Measurements from ENCODE around the gene TAGAP.
A peak's percentile ranks its signal among the peaks of the same experiment; 100 is the strongest.
"Not testable (repeated sequence)": the region's sequence is repeated elsewhere in the genome, so short reads cannot be mapped to it uniquely, and the experiment has no call there.

The TAGAP gene

GRCh38 chr6:159010037-159010612, 34.7 kb downstream of the TAGAP start:
- not testable (repeated sequence) for DNase-seq (ENCODE audit: low spot score)

- no peak for DNase-seq (ENCODE audit: low spot score)
Measured at GRCh38 chr6:159008656-159009288, 36.0 kb downstream of the TAGAP start.

- DNase-seq (ENCODE audit: low spot score): no peak
Measured at GRCh38 chr6:159007510-159007909, 37.3 kb downstream of the TAGAP start.

- no peak for DNase-seq (ENCODE audit: low spot score)
Measured at GRCh38 chr6:159005436-159005835, 39.4 kb downstream of the TAGAP start.

- DNase-seq (ENCODE audit: low spot score): no peak
Measured at GRCh38 chr6:159004592-159004991, 40.2 kb downstream of the TAGAP start.

GRCh38 chr6:159002432-159003155, 42.2 kb downstream of the TAGAP start:
- DNase-seq (ENCODE audit: low spot score): no peak

- peak; percentile 88 for DNase-seq (ENCODE audit: low spot score)
Measured at GRCh38 chr6:158999666-159000403, 45.0 kb downstream of the TAGAP start, which contains the start of gene RSPH3. RSPH3 (minus strand) TSS chr6:159000202; CDS start chr6:158999550, 652 bp downstream.

GRCh38 chr6:158999154-158999665, 45.6 kb downstream of the TAGAP start:
- no peak for DNase-seq (ENCODE audit: low spot score)

- no peak for DNase-seq (ENCODE audit: low spot score)
Measured at GRCh38 chr6:158996856-158997255, 47.9 kb downstream of the TAGAP start.

GRCh38 chr6:158993639-158994038, 51.2 kb downstream of the TAGAP start:
- DNase-seq (ENCODE audit: low spot score): no peak

GRCh38 chr6:158991017-158991723, 53.6 kb downstream of the TAGAP start:
- no peak for DNase-seq (ENCODE audit: low spot score)

GRCh38 chr6:158989711-158990110, 55.1 kb downstream of the TAGAP start:
- DNase-seq (ENCODE audit: low spot score): not testable (repeated sequence)

GRCh38 chr6:158988477-158988876, 56.3 kb downstream of the TAGAP start:
- DNase-seq (ENCODE audit: low spot score): no peak

GRCh38 chr6:158987657-158988056, 57.1 kb downstream of the TAGAP start:
- DNase-seq (ENCODE audit: low spot score): no peak

Measured in putamen (tissue), 1 donor.